ENCODE results near the gene SHISA9. TPM values are rescaled to one million over a fixed set of nuclear protein-coding genes. Genes with fewer than 3 reads are reported as not detected.

SHISA9 gene
- total and polyA plus RNA-seq, 4 donors = under 0.01 to 0.08 (median 0.07) TPM; not detected in 1

GRCh38 chr16:13139661-13140241 lies 238.4 kb downstream of the SHISA9 start:
- Histone ChIP-seq H3K9ac (ENCODE audit: low read depth in 1 of 2, low read length in 2 of 2) (no peak overlapping the region), H3K36me3 (ENCODE audit: control insufficient read depth in 4 of 4, insufficient read depth in 3 of 4, low read depth in 1 of 4, low read length in 3 of 4) (no peaks in the 10 kb centered on the region), H3K27ac (ENCODE audit: low read depth in 1 of 2, low read length in 2 of 2) (no peak overlapping the region), H3K9me3 (ENCODE audit: control insufficient read depth in 4 of 4, low read length in 3 of 4) (peaks cover 0 to 2% (median under 1%) of the 10 kb centered on the region in 4 donors), H3K27me3 (ENCODE audit: control insufficient read depth in 4 of 4, insufficient read depth in 4 of 4, low read length in 3 of 4) (no peaks in the 10 kb centered on the region), H3K4me3 (ENCODE audit: low read depth in 1 of 3, low read length in 3 of 3) (no peak overlapping the region), H3K4me1 (ENCODE audit: control insufficient read depth in 4 of 4, insufficient read depth in 4 of 4, low read length in 3 of 4) (no peaks in the 10 kb centered on the region)
- WGBS = 86% methylated on average over 3 of the region's 3 CpGs
- no peak for DNase-seq (ENCODE audit: low spot score)
- TF ChIP-seq FOXA1 (IDR thresholded peaks at IDR 0.05) (no peak), YY1 (IDR thresholded peaks at IDR 0.05) (no peak), REST (IDR thresholded peaks at IDR 0.05) (no peak), ATF3 (IDR thresholded peaks at IDR 0.05) (no peak), GABPA (IDR thresholded peaks at IDR 0.05 in 1 of 2, conservative IDR thresholded peaks at IDR 0.05 in 1 of 2) (no peak), JUND (IDR thresholded peaks at IDR 0.05) (no peak), CTCF (IDR thresholded peaks at IDR 0.05; ENCODE audit: low read depth, low read length, missing input control) (no peak), EGR1 (IDR thresholded peaks at IDR 0.05; ENCODE audit: low read depth in 2 of 2) (no peak), SP1 (IDR thresholded peaks at IDR 0.05) (no peak), NR2F2 (IDR thresholded peaks at IDR 0.05) (no peak), HNF4A (conservative IDR thresholded peaks at IDR 0.05) (no peak), ZBTB33 (IDR thresholded peaks at IDR 0.05) (no peak), RAD21 (IDR thresholded peaks at IDR 0.05) (no peak), FOXA2 (IDR thresholded peaks at IDR 0.05) (no peak), HNF4G (IDR thresholded peaks at IDR 0.05) (no peak), TAF1 (conservative IDR thresholded peaks at IDR 0.05) (no peak), RXRA (IDR thresholded peaks at IDR 0.05) (no peak), MAX (IDR thresholded peaks at IDR 0.05) (no peak)
